GM21528 (cell line): ENCODE data around the gene PIP5K1B.
A peak's percentile ranks its signal among the peaks of the same experiment; 100 is the strongest.

Source experiments
- ATAC-seq: cut with Tn5 transposase; IDR thresholded peaks from one replicate; pipeline ENCODE4 v1.9.1; 2021; ENCODE audit warnings: mild to moderate bottlenecking, moderate library complexity; ENCODE audit not compliant: unreplicated experiment, low FRiP score

Gene PIP5K1B

GRCh38 chr9:68706363-68707201, 1.5 kb downstream of the PIP5K1B start:
- ATAC-seq, result peak; percentile 45

DNA sequence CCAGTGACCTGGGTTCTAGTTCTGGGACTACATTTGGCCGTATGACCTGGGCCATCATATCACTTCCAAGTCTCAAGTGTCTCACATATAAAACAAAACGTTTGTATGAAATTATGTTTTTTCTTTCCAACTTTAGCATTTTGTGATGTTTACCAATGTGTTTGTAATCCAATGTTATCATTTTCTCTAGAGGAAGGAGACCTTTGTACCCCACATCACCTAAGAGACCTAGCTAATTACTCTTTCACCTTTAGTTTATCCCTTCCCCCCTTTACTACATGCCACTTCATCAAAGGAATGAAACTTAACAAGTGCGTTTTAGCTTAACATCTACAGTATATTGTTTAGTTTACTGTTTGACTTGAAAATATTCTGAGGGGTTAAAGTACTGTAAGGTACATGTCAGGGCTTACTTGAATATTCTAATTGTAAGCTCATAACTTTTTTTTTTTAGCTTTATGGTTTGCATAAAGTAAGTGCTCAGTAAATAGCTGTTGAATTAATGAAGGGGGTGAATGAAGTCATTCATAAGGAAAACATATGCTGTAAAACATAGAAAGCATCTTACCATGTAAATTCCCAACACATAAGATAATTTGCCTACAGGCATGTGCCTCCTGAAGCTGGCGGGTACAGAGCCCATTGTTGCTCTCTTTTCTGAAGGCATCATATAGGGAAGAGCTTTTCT, 2.9 kb downstream of the PIP5K1B start:
- ATAC-seq, result no peak

- ATAC-seq, result no peak
Observed at GRCh38 chr9:68708513-68708912, 3.5 kb downstream of the PIP5K1B start.

- ATAC-seq, result no peak
Observed at GRCh38 chr9:68709291-68710110, 4.5 kb downstream of the PIP5K1B start.

GRCh38 chr9:68710111-68710471, 5.1 kb downstream of the PIP5K1B start:
- ATAC-seq, result no peak

DNA sequence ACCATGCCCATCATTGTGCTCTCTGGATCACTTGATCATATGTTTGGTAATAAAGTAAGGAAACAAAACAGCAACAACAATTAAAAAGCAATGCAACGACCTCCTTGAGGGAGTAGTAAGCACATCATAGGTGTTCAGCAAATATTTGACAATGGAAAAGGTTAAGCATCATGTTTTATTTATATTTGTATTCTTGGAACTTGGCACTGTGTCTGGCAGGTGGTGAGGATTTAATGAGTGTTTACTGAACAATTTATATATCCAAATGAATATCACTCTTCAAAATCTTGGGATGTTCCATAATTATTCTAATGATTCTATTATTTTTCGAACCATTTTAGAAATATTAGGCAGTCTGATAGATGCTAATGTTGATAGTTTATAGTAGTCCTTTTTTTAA, 6.2 kb downstream of the PIP5K1B start:
- no peak for ATAC-seq

DNA sequence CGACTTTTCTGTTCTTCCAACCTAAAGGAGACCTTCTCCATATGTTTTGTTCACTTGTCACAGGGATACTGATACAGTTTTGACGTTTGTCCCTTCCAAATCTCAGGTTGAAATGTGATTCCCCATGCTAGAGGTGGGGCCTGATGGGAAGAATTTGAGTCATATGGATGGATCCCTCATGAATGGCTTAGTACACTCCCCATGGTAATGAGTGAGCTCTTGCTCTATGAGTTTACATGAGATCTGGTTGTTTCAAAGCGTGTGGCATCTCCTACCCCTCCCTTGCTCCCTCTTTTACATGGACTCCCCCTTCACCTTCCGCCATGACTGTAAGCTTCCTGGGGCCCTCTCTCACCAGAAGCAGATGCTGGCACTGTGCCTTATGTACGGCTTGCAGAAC, 6.9 kb downstream of the PIP5K1B start:
- ATAC-seq, result no peak

DNA sequence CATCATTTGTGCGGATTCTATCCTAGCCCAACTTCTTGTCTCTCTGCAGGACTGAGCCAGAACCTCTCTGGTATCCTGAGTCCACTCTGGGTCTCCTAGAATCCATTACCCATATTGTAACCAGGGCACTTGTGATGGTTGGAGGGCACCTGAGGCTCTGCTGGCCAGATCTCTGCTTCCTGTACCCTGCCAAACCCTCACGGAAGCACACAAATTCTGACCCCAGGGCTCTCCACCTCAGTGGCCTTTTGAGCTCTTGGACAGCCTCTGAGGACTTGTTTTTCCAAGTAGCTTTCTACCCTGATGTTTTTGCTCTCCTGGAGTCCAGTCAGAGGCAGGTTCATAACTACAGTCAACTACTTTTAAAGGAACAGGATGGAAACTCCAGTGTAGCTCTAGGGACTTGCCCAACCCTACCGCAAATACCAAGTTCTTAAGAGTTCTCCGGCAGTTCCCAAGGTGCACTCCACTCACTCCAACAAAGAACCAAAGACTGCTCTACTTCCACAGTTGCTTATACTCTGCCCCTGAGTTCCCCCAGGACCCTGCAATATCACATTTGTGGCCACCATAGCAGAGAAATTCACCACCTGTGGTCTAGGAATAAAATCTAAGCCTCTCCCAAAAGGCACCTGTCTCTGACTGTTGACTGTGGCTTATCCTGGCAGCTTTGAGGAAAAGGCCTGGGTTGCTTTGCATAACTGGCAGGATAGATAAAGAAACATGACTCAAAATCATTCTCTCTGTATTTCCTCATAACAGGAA, 9.6 kb downstream of the PIP5K1B start:
- no peak for ATAC-seq

- no peak for ATAC-seq
Observed at GRCh38 chr9:68715181-68715456, 10.1 kb downstream of the PIP5K1B start.

GRCh38 chr9:68717552-68718443, 12.8 kb downstream of the PIP5K1B start:
- ATAC-seq, result no peak

DNA sequence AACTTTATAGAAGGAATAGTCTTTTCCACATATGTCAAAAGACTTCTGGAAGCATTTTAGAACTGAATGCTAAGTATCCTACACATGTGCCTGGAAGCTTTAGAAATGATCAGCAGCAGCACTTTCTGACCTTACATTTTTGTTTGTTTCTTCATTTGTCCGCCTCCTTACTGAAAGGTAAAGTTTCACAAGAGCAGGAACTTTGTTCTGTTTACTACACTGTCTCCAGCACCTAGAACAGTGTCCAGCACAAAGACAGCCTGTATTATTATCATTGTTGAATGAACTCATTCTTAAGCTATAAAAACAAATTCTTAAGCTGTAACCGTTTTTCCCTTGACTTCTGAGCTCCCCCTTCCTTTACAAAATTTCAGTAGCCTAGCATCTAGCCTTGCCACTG, 14.8 kb downstream of the PIP5K1B start:
- ATAC-seq, result no peak

DNA sequence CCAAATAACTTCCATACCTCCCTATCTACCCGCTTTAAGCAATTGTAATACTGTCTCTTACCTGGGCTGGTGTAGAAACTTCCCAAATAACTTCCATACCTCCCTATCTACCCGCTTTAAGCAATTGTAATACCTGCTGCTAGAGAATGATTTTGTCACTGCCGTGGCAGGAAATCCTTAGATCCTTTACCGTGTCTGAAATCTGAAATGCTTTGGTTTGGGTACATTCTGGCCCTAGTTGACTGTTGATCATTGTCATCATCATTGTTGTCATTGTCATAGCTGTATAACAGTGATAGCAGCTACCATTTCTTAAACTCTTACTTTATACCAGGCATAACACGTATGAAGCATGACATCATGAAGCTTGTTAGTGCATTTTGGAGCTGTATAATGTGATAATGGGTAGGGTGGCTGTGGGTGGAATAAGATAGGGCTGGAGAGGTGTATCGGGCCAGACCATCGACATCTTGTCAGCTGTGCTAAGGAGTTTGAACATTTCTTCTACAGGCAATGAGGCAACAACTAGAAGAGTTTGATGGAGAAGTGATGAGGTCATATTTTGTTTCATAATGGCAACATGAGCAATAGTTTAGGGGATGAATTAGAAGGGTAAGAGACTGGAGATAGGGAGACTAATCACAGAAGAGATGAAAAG, 15.7 kb downstream of the PIP5K1B start:
- ATAC-seq, result no peak

- no peak for ATAC-seq
Observed at GRCh38 chr9:68721666-68722330, 16.8 kb downstream of the PIP5K1B start.

DNA sequence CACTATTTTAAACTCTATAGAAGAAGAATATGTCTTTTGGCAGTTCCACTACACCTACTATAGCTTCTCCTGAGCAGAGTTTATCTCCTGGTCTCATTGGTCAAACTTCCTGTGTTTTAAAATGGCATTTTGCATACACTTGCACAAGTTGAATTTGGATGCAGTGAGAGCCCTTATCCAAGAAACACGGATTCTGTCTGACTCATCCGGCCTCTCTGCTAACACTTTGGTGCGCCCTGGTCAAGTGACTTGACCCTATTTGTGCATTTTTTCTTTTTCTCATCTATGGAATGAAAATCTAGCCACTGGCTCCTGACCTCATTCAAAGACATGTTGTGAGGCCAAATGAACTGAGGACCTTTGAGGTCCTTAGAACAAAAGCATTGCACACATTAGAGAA, 20.0 kb downstream of the PIP5K1B start:
- no peak for ATAC-seq

GRCh38 chr9:68726489-68726888, 21.4 kb downstream of the PIP5K1B start:
- no peak for ATAC-seq

DNA sequence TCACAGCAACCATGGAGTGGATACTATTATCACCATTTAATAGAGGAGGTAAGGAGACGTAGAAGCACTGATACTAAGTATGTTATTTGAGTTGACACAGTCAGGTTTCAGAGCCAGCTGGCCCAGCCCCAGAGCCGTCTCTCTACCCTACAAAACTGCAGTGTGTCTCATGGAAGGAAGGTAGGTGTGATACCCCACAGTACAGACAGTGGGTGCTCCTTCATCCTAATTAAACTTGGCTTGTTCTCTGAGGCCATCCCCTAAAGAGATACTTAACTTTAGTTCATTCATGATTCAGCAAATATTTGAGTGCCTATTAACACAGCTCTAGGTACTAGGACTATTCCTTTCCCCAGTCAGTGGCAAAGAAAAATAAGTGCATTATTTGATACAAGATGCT, 22.6 kb downstream of the PIP5K1B start:
- ATAC-seq, result no peak

DNA sequence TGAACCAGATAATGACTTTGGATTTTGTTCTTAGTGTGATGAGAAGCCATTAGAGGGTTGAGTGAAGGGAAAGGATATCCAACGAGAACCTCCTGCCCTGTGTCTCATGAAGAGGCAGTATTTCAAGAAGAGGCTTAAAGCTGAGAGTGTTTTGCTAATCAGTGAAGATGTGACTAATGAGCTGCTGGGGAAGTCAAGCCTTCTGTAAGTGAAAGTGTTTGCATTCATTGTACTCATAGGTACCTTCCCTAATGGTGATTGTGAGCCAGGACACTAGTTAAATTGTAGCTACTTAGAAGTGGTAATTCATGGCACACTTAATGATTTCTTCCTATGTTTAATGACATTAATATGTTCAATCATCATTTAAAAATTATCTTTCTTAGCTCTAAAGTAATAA, 23.7 kb downstream of the PIP5K1B start:
- no peak for ATAC-seq

DNA sequence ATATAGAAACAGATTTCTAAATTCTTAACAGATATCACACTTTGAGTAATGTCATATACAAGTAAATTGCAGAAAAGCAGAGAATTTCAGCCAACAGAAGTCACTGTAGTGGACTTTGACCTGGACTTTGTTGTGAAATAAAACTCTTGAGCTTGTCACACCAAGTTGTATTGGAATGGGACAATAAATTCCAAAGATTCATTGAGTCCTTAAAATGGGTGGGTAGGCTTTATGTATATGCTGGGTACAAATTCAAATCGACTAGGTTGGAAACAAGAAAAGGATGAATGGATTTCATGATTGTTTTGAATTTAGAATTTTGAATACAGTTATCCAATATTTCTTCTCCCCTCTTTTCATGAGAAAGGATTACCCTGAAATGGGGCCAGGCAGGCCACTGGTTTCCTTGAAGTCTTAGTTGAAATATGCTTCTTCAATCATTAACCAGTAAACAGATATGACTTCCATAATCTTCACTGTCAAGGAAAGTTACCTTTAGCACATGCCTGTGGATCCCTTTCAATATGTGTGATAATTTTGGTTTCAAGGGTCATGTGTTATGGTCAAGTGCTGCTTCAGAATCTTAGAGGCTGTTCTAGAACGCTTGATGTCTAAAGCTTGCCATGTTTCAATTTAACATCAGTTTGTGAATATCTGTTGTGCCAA, 25.7 kb downstream of the PIP5K1B start:
- no peak for ATAC-seq
